GM19372 (cell line): ENCODE results near the gene MSANTD1.

Source experiments
- ATAC-seq: cut with Tn5 transposase; IDR thresholded peaks from one replicate; pipeline ENCODE4 v1.9.1; 2021; ENCODE audit warnings: mild to moderate bottlenecking, low read depth, moderate library complexity; ENCODE audit not compliant: unreplicated experiment

The MSANTD1 gene

DNA sequence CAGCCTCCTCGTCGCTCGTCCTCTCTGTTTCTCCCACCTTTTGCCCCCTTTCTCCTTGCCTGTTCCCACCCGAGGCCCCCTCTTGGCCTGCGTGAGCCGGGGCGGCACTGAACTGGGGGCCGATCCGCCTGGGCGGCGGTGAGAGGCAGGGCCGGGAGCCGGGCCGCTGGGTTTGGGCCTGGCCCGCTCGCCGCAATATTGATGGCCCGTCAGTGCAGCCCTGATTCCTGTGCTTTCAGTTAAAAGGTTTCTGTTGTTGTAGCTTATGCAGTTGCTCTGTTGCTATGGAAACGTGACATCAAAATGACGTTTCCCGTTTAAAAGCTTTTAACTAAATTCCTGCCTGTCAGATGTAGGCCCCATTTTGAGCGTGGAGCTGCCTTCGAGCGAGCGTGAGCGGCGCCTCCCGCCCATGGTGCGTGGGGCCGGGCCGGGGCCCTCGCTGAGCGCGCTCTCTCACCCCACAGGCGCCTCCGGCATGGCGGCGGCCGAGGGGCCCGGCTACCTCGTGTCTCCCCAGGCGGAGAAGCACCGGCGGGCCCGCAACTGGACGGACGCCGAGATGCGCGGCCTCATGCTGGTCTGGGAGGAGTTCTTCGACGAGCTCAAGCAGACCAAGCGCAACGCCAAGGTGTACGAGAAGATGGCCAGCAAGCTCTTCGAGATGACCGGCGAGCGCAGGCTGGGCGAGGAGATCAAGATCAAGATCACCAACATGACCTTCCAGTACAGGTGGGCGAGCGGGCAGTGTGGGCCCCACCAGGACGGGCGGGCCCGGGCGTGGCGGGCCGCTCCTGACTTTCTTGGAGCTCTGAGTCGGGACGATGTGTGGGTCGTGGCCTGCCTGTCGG is at the start of gene MSANTD1:
Gene MSANTD1, plus strand, starts transcription at position 349 of the 851 bp plus-strand sequence. Its CDS starts 64 bp downstream, at position 413.
- no peak for ATAC-seq

DNA sequence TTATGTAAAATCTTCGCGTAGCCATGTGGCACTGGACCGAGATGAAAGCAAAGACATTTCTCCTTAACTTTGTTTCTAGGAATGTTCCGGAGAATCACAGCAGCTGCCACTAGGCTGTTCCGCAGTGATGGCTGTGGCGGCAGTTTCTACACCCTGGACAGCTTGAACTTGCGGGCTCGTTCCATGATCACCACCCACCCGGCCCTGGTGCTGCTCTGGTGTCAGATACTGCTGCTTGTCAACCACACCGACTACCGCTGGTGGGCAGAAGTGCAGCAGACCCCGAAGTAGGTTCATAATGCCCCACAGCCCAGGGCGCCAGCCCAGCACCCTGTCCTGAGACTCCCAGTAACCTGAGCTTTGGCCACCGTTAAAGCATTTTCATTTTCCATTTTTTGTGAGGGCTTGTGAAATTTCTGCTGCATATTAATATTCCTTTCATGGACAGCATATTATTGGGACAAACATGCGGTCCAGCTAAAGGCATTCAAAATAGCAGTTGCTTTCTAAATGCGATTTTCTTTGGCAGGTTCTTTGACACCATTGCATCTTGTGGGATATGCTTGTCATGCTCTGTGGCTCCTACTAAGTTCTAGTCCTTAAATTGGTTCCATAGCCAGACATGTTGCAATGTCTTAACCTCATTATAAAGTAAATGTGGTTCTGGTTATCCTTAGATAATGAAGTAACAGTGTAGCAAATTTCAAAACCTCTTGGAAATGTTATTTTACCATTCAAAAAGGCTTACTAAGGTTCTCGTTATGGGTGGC is 49.1 kb upstream of the MSANTD1 start:
- ATAC-seq = no peak

DNA sequence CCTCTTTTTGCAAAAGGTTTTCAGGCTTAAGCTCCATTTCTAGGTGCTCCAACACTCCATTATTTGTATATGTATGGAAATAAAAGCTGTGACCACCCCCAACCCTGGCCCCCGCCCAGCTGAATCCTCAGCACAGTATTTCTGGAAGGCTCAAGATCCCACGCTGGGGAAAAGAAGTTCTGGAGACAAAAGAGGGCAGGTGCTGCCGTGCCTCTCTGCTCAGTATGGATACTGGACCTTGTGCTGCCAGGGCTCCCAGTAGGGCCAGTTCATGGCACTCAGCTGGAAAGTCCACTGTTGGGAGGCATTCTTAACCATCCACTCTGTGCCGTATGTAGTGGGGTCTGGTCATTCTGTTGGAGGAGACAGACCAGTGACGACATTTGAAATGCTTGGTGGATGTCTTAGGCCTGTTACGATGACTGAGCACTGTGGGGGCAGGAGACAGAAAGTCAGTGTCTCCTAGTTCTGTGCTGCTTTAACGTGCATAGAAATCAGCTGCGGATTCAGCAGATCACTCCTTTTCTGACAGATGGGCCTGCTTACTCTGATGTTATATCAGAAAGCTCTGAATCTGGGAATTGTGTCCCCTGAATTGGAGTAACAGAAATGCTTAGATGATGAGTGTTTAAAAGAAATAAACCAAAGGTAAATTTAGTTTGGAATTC is 48.4 kb upstream of the MSANTD1 start:
- ATAC-seq = no peak

DNA sequence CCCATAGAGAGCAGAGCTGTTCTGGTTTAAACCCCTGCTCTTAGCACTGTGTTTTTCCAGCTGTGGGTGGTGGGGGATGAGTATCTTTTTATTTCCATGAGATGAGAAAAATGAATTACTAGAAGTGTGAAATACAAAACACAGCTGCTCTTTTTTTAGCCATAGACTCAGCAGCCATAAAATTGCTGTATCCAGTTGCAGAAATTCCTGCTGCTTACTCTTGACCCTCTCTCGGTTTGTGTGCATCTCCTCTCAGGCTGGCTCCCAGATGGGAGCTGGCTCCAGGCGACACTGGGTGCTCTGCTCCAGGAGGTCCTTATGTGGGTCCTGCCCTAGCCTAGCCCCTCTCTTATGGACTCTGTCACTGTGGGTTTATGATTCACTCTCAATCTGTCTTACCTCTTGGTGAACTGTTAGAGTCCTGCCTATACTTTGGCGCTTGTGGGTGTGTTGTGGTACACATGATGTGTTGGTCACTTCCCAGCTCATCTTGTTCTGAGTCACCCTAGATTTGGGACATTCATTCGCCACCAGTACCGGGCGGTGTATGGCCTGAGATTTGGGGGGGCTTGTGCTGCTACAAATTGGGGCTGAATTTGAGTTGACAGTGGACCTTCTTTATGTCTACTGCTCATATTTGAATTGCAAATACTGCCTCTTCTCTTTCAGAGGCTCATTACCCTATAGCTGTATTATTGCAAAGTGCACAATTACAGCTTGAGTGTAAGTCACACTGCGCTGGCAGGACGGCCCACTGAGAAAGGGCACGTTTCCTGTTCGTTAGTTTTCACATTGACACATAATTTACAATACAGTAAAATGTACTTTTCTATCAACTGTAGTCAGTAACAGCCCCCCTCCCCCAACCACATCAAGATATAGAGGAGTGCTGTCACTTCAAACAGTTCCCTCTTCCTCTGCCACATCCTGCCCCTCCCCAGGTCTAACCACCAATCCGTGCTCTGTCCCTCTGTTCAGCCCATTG is 46.9 kb upstream of the MSANTD1 start:
- ATAC-seq = no peak

DNA sequence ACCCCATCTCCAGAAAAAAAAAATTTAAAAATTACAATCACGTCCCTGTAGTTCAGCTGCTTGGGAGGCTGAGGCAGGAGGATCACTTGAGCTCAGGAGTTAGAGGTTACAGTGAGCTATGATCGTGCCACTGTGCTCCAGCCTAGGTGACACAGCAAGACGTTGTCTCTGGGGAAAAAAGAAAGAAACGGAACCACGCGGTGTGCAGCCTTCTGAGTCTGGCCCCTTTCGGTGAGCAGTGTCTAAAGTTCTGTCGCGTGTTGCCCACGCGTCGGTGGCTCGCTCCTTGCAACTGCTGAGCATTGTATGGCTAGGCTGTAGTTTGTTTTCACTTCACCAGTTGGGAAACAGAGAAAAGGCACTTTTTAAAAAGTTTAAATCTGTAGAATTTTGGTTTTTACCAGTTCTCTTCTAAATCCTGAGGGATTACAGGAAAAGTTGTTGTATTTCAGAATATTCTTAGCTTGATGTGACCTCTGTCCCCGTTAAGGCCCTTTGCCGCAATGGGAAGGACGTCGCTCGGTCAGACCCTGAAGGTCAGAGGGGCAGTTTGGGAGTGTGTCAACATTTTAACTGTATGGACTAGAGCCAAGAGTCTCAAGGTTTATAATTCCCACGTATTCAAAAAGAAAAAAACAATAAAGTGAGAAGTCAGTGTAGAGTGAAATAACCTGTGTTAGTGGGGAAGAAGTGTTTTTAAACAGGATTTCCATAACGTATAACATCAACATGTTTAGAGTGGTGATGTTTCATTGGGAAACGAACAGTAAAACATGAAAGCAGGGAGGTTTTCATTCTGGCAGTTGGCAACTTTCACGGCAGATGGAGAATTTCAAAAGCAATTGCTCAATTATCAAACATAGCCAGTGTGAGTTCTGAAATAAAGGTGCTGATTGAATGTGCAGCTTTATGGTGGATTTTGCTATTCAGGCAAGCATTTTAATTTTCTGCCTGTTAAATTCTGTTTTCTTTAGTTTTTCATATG is 45.8 kb upstream of the MSANTD1 start:
- no peak for ATAC-seq

DNA sequence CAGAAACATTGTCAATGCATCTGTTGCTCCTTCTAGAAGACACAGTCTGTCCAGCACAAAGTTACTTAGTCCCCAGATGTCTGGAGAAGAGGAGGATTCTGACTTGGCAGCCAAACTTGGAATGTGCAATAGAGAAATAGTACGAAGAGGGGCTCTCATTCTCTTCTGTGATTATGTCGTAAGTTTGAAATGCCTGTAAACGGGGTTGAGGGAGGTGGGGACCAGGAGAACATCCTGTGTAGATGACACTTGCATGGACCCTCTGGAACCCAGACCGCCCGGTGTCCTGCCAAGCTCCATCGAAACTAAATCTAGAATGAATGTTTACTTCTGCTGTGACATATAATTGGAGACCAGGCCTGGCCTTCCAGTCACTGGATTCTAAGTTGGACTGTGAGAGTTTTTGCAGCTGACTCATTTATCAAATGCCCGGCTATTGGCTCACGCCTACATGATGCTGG is 45.0 kb upstream of the MSANTD1 start:
- ATAC-seq = no peak

DNA sequence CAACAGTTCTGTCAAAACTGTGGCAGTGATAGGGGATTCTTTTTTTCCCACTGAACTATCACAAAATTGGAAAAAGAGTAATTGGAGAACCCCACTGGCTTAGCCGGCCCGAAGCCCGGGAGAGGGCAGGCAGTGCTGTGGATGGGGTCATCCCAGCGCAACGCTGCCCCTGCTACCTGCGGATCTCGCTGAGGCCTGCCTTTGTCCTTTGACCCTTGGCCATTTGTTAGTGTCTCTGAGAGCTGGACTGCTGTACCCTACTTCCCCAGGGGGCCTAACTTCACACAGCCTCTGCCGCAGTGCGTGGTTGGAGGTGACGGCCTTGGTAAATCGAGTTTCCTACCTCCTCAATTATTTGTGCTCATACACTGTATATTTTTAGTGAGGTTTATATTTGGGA is 43.0 kb upstream of the MSANTD1 start:
- ATAC-seq = no peak

DNA sequence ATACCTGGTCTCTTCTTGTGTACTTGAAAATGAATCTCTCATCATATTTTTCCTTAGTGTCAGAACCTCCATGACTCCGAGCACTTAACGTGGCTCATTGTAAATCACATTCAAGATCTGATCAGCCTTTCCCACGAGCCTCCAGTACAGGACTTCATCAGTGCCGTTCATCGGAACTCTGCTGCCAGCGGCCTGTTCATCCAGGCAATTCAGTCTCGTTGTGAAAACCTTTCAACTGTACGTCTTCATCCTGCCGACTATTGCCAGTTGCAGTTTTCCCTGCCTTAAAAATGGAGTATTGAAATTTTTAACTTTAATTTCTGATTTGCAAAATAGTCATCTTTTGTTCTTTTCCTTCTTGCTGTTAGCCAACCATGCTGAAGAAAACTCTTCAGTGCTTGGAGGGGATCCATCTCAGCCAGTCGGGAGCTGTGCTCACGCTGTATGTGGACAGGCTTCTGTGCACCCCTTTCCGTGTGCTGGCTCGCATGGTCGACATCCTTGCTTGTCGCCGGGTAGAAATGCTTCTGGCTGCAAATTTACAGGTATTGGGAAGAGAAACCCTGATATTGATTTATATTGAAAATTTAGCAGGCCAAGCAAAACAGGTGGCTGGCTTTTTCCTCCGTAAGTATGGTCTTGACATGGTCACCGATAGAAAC is 42.4 kb upstream of the MSANTD1 start:
- no peak for ATAC-seq

DNA sequence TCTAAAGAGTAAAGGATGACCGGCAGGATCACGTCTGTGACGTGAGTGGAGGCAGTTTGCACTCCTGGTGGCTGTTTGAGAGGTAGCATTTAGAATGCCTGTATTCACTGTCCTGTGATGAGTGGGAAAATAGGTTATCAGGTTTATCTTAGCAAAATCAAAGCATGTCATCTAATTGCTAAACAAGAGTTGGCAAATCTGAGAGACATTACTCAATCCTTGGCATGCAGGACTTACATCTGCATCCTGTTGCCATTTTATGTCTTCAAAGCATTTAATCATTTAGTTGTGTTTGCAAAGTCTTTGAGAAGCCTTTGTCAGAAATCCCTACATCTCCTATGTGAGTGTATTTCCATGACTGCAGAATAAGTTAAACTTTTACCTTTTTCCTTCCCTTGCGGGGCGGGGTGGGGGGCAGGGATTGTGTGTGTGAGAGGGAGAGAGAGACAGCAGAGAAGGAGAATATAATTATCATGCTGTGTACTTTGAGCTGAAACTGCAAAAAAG is 41.4 kb upstream of the MSANTD1 start:
- ATAC-seq = no peak

DNA sequence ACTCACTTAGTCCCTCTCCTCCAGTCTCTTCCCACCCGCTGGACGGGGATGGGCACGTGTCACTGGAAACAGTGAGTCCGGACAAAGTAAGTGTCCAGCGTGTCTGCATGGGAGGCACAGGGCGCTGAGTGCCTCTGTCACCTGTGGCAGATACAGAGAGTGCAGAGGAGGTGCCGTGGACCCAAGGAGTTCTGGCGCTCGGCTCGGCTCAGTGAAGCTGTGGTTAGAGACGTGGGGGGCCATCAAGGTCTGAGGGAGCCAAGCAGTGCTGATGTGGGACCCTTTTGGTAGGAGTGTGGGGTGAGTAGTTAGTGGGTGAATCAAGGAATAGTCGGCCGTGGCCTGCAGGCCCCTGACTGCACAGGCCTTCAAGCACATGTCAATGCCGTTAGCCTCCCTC is 40.1 kb upstream of the MSANTD1 start:
- no peak for ATAC-seq

DNA sequence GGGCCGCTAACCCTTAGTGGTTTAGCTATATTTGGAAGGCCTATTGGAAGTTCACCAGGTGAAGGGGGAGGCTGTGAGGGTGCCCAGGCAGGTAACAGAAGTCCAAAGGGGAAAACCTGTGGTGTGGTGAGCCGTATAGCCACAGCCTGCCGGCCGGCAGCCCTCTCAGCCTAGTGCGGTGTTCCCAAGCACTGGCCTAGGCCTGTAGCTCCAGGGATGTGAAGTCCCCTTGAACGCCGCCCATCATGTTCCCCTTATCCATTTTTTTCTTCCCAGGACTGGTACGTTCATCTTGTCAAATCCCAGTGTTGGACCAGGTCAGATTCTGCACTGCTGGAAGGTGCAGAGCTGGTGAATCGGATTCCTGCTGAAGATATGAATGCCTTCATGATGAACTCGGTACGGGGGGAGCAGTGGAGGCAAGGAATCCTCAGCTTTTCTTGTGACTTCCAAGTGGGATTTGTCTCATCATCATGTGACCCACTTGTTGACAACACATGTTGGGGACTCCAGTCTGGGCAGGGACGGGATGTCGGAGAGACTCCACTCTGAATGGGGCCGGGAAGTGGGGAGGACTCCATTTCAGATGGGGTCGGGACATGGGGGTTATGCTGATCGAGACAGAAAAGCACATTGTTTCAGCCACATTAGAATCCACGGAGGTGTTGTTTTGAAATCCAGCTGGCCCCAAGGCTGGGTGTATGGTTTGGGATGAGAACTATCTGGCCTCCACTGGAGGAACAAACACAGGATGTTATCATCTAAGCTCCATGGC is 39.2 kb upstream of the MSANTD1 start:
- no peak for ATAC-seq

DNA sequence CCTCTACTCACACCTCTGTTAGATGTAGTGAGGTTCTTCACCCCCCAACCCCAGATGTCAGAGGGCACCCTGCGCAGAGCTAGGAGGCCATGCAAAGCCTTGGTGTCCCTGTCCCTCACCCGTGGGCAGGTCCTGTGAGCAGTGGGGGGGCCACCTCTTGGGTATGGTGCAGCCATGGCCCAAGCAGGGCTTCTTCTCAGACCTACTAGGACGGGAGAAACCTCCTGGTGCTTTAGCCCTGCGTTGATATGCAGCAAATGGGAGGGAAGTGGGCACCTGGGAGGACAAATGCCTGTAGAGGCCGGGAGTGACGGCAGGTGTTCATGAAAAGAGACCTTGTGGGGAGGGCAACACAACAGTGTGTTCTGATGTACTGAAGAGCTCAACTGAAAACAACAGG is 38.5 kb upstream of the MSANTD1 start:
- ATAC-seq = no peak

DNA sequence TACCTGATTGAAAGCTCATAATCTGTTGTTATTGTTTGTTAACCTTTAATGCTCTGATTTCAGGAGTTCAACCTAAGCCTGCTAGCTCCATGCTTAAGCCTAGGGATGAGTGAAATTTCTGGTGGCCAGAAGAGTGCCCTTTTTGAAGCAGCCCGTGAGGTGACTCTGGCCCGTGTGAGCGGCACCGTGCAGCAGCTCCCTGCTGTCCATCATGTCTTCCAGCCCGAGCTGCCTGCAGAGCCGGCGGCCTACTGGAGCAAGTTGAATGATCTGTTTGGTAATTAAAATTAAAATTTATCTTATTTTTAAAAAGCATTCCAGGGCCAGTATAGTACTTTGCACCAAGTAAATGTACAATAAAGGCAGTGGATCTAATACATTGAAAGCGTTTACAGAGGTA is 37.1 kb upstream of the MSANTD1 start:
- ATAC-seq = no peak

DNA sequence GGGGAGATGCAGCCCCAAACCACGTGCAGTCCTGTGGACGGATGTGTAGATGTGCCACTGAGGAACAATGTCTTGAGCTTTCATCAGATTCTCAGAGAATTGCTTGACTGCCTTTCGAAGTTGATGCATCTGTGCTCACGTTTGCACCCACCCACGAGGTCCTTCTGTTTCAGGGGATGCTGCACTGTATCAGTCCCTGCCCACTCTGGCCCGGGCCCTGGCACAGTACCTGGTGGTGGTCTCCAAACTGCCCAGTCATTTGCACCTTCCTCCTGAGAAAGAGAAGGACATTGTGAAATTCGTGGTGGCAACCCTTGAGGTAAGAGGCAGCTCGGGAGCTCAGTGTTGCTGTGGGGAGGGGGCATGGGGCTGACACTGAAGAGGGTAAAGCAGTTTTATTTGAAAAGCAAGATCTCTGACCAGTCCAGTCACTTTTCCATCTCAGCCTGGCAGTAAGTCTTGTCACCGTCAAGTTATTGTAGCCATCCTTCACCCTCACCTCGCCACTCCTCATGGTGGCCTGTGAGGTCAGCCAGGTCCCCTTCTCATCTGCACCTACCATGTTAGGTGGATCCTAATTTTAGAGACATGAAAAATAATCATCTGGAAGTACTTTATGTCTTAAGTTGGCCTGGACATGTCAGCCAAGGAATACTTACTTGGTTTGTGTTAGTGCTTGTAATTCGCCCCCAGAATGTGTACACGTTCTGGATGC is 36.4 kb upstream of the MSANTD1 start:
- no peak for ATAC-seq

DNA sequence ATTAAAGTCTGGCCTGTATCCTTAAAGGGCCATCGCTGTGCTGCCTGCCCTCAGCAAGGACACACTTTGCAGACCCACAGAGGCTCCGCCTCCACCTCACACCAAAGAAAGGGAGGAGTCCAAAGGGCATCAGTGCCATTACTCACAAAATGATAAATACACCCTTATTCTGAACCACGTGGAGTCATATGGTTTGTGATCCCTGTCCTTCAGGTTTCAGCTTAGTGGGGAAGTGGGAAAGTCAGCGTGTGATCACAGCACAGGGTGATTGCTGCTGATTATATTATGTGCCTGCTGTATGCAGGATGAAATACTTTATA is 35.9 kb upstream of the MSANTD1 start:
- no peak for ATAC-seq

DNA sequence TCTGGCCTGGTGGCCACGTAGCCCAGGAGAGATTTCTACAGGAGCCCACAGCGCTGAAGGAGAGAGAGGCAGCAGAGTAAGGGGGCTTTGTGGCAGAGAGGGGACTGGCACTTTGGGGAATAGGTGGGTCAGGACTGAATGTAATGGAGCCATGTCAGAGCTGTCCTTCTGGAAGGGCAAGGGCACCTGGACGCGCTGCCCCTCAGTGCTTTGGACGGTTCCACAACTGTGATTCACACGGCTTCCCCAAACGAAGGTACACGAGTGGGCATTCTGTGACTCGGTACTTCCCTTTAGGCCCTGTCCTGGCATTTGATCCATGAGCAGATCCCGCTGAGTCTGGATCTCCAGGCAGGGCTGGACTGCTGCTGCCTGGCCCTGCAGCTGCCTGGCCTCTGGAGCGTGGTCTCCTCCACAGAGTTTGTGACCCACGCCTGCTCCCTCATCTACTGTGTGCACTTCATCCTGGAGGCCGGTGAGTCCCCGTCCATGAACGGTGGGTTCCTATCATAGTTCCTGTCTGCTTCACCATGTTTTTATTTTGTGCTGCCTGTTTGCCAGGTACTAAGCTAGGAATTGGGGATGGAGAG is 35.2 kb upstream of the MSANTD1 start:
- no peak for ATAC-seq

DNA sequence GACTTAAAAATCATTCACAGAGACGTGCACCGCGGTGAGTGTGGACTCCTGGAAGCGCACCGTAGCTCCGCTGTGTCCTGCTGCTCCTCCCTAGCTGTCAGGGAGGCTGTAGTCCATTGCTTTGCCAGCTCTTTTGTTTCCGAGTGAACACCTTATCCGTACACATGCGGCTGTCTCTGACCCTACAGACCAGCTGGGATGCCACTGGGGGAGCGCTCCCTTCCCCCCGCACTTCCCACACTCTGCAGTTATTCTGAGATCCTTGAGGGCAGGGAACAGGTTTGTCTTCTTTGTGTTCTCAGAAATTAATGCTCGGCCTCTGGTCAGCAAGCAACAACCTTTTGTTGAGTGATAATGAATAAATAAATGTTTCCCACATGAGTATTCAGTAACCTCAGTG is 33.7 kb upstream of the MSANTD1 start:
- no peak for ATAC-seq
